H1 (cell line): ENCODE data around the gene P3H1. TPM values are rescaled to one million over a fixed set of nuclear protein-coding genes. Genes with fewer than 3 reads are reported as not detected.

Experiments used
- CTCF ChIA-PET: fragments of 300-600 bp; sonication (Branson Sonifier 250); formaldehyde crosslinking; loops from one replicate; lab custom pipeline; 2021; ENCODE audit not compliant: partially characterized antibody; lab: Charles Lee
- POLR2A ChIA-PET: fragments of 300-600 bp; sonication (Branson Sonifier 250); formaldehyde crosslinking; loops from one replicate; lab custom pipeline; 2021; ENCODE audit warnings: inconsistent platforms; ENCODE audit not compliant: partially characterized antibody; lab: Charles Lee
- DNase-seq, 2 experiments: peaks; one replicate each; pipeline versions ENCODE4 v3.0.0 to v3.0.0-alpha.2; 2010 to 2022; ENCODE audit warnings: low spot score in 2 of 2, low read depth in 1 of 2, mixed read lengths in 1 of 2
- FAIRE-seq: peaks from 2 replicates; lab custom pipeline; 2011; peaks lifted over from hg19 to GRCh38; lab: Jason Lieb, UNC
- H2AFZ ChIP-seq: 2 replicates; pipeline ENCODE4 v1.8.1; 2012; ENCODE audit warnings: low read length, inconsistent platforms
- H2AK5ac ChIP-seq: 2 replicates; pipeline ENCODE4 v1.6.1; 2013; ENCODE audit warnings: low read depth, low read length
- H2BK120ac ChIP-seq: replicated peaks from 2 replicates; pipeline ENCODE3; 2013; ENCODE audit warnings: low read depth, low read length, inconsistent platforms
- H2BK12ac ChIP-seq: 2 replicates; pipeline ENCODE4 v1.6.1; 2013; ENCODE audit warnings: low read depth, low read length
- H2BK15ac ChIP-seq: 2 replicates; pipeline ENCODE4 v1.6.1; 2013; ENCODE audit warnings: low read length
- H2BK20ac ChIP-seq: 2 replicates; pipeline ENCODE4 v1.6.1; 2013; ENCODE audit warnings: low read length
- H2BK5ac ChIP-seq: 2 replicates; pipeline ENCODE4 v1.6.1; 2013; ENCODE audit warnings: low read depth, low read length
- H3K14ac ChIP-seq: 2 replicates; pipeline ENCODE4 v1.6.1; 2013; ENCODE audit warnings: inconsistent platforms; ENCODE audit not compliant: insufficient read length
- H3K18ac ChIP-seq: 2 replicates; pipeline ENCODE4 v1.6.1; 2013; ENCODE audit warnings: low read length; ENCODE audit errors: extremely low read depth
- H3K23ac ChIP-seq: 2 replicates; pipeline ENCODE4 v1.6.1; 2013; ENCODE audit warnings: inconsistent platforms; ENCODE audit not compliant: insufficient read length
- H3K23me2 ChIP-seq: 2 replicates; pipeline ENCODE4 v1.6.1; 2013; ENCODE audit warnings: low read depth, low read length
- H3K27ac ChIP-seq: 2 replicates; pipeline ENCODE4 v1.6.1; 2011; ENCODE audit warnings: low read depth, low read length, inconsistent platforms
- H3K27me3 ChIP-seq, 4 experiments: replicated peaks in 1 of 4; 1 replicate in 1 of 4; 2 replicates in 3 of 4; pipeline versions ENCODE4 v1.6.1 to v1.8.1; 2011 to 2013; ENCODE audit warnings: low read length in 3 of 4, mild to moderate bottlenecking in 3 of 4, inconsistent platforms in 2 of 4, mixed read lengths in 2 of 4, moderate library complexity in 1 of 4; ENCODE audit not compliant: control insufficient read depth in 3 of 4, insufficient read depth in 3 of 4; ENCODE audit errors: extremely low read depth in 1 of 4
- H3K36me3 ChIP-seq, 4 experiments: 2 replicates each; pipeline versions ENCODE4 v1.6.1 to v1.8.1; 2011 to 2013; ENCODE audit warnings: mild to moderate bottlenecking in 4 of 4, low read length in 3 of 4, moderate library complexity in 2 of 4, control low read depth in 1 of 4, inconsistent platforms in 1 of 4; ENCODE audit not compliant: insufficient read depth in 4 of 4, control insufficient read depth in 2 of 4
- H3K4ac ChIP-seq: replicated peaks from 2 replicates; pipeline ENCODE3; 2013; ENCODE audit warnings: low read length, low read depth, mixed read lengths, inconsistent platforms; ENCODE audit not compliant: insufficient read length
- H3K4me1 ChIP-seq, 4 experiments: replicated peaks in 1 of 4; 1 replicate in 1 of 4; 2 replicates in 3 of 4; pipeline versions ENCODE4 v1.6.1 to v1.8.1; 2011 to 2013; ENCODE audit warnings: low read length in 3 of 4, inconsistent platforms in 2 of 4, mixed read lengths in 1 of 4; ENCODE audit not compliant: insufficient read depth in 4 of 4, control insufficient read depth in 3 of 4
- H3K4me2 ChIP-seq, 2 experiments: 2 replicates each; pipeline versions ENCODE4 v1.6.1 to v1.8.1; 2011 to 2013; ENCODE audit warnings: low read depth in 2 of 2, low read length in 2 of 2, control low read depth in 1 of 2, inconsistent platforms in 1 of 2, mild to moderate bottlenecking in 1 of 2; ENCODE audit not compliant: insufficient read depth in 1 of 2
- H3K4me3 ChIP-seq, 4 experiments: fragments of 200-600, 300-600 bp in 1 of 4; sonication (generic), shearing (Covaris generic), sonication (Bioruptor Twin) in 1 of 4; 2 replicates each; pipeline versions ENCODE4 v1.5.1 to v1.8.1; 2011 to 2016; ENCODE audit warnings: low read length in 4 of 4, low read depth in 3 of 4, control low read depth in 2 of 4, inconsistent platforms in 2 of 4, mild to moderate bottlenecking in 2 of 4, mixed read lengths in 1 of 4, moderate library complexity in 1 of 4; ENCODE audit not compliant: insufficient read depth in 2 of 4; ENCODE audit errors: extremely low read depth in 1 of 4
- H3K56ac ChIP-seq: replicated peaks from 2 replicates; pipeline ENCODE3; 2013; ENCODE audit warnings: low read depth, mild to moderate bottlenecking, mixed read lengths, low read length, inconsistent platforms; ENCODE audit not compliant: insufficient read length
- H3K79me1 ChIP-seq: 2 replicates; pipeline ENCODE4 v1.6.1; 2013; ENCODE audit warnings: low read depth, low read length, control low read depth
- H3K79me2 ChIP-seq, 2 experiments: 2 replicates each; pipeline versions ENCODE4 v1.6.1 to v1.8.1; 2012 to 2013; ENCODE audit warnings: low read length in 2 of 2, mild to moderate bottlenecking in 2 of 2, inconsistent platforms in 1 of 2; ENCODE audit not compliant: insufficient read depth in 2 of 2, control insufficient read depth in 1 of 2
- H3K9ac ChIP-seq, 4 experiments: replicated peaks in 1 of 4; 1 replicate in 1 of 4; 2 replicates in 3 of 4; pipeline versions ENCODE4 v1.6.1 to v1.8.1; 2011 to 2013; ENCODE audit warnings: low read depth in 3 of 4, low read length in 3 of 4, control low read depth in 2 of 4, mild to moderate bottlenecking in 2 of 4, moderate library complexity in 2 of 4, inconsistent platforms in 1 of 4; ENCODE audit errors: extremely low read depth in 1 of 4
- H3K9me3 ChIP-seq, 2 experiments: 2 replicates each; pipeline versions ENCODE4 v1.6.1 to v1.8.1; 2012 to 2013; ENCODE audit warnings: mild to moderate bottlenecking in 2 of 2, moderate library complexity in 2 of 2, control low read depth in 1 of 2, inconsistent platforms in 1 of 2, low read depth in 1 of 2, low read length in 1 of 2, mixed read lengths in 1 of 2; ENCODE audit not compliant: insufficient read depth in 2 of 2
- H4K20me1 ChIP-seq, 2 experiments: replicated peaks in 1 of 2; 2 replicates each; pipeline versions ENCODE3 to v1.8.1; 2011 to 2013; ENCODE audit warnings: inconsistent platforms in 2 of 2, low read length in 2 of 2, mild to moderate bottlenecking in 1 of 2; ENCODE audit not compliant: insufficient read depth in 2 of 2, control insufficient read depth in 1 of 2
- H4K5ac ChIP-seq: 2 replicates; pipeline ENCODE4 v1.6.1; 2013; ENCODE audit warnings: low read length, low read depth, mixed read lengths, inconsistent platforms; ENCODE audit not compliant: insufficient read length
- H4K8ac ChIP-seq: 2 replicates; pipeline ENCODE4 v1.8.0; 2013; ENCODE audit warnings: mild to moderate bottlenecking, moderate library complexity, low read length, inconsistent platforms; ENCODE audit not compliant: insufficient read depth; ENCODE audit errors: extremely low read depth
- H4K91ac ChIP-seq: replicated peaks from 2 replicates; pipeline ENCODE3; 2013; ENCODE audit warnings: low read length, mixed read lengths, inconsistent platforms; ENCODE audit not compliant: insufficient read length
- POLR2AphosphoS5 ChIP-seq: IDR thresholded peaks from 2 replicates; pipeline ENCODE4 v1.6.1; 2011; ENCODE audit warnings: low read depth, low read length
- RAD21 ChIP-seq, 2 experiments: IDR thresholded peaks in 1 of 2; conservative IDR thresholded peaks in 1 of 2; 2 replicates each; pipeline ENCODE4 v1.6.1; 2011; ENCODE audit warnings: low read depth in 2 of 2, low read length in 2 of 2, improper control_type of control experiment in 1 of 2, inconsistent platforms in 1 of 2, mild to moderate bottlenecking in 1 of 2, moderate library complexity in 1 of 2
- RBBP5 ChIP-seq: IDR thresholded peaks from 2 replicates; pipeline ENCODE4 v1.7.1; 2012; ENCODE audit warnings: low read depth, mild to moderate bottlenecking, inconsistent platforms, low read length, moderate library complexity, borderline replicate concordance
- SAP30 ChIP-seq: fragments of 300-600 bp; sonication (generic); IDR thresholded peaks from 2 replicates; pipeline ENCODE4 v1.7.1; 2012; ENCODE audit warnings: low read length, moderate library complexity, mild to moderate bottlenecking, inconsistent platforms; ENCODE audit not compliant: insufficient read depth, insufficient replicate concordance
- SIN3A ChIP-seq, 2 experiments: IDR thresholded peaks in 1 of 2; conservative IDR thresholded peaks in 1 of 2; 2 replicates each; pipeline ENCODE4 v1.6.1; 2011 to 2012; ENCODE audit warnings: low read length in 2 of 2, improper control_type of control experiment in 1 of 2, low read depth in 1 of 2, mild to moderate bottlenecking in 1 of 2
- WGBS, 2 experiments: shearing (Covaris generic) in 1 of 2; methylation state at CpG; one replicate each; pipeline versions ENCODE4 v1.1.6 to v1.1.7; 2013 to 2015; ENCODE audit warnings: low lambda C conversion rate in 2 of 2, mixed read lengths in 2 of 2, inconsistent platforms in 1 of 2, low coverage in 1 of 2, missing lambda C conversion rate in 1 of 2; ENCODE audit not compliant: insufficient replicate concordance in 2 of 2, insufficient coverage in 1 of 2, insufficient read length in 1 of 2; ENCODE audit errors: extremely low coverage in 1 of 2, missing lambda C conversion rate in 1 of 2; 5-methylcytosine and 5-hydroxymethylcytosine counted together
- polyA plus RNA-seq, 7 experiments: library from polyadenylated mRNA; depleted of rRNA in 3 of 7; stranded (reverse) in 5 of 7; unstranded in 2 of 7; fragments of >200 nt in 5 of 7; fragments of 200-250 nt in 2 of 7; gene quantifications; 1 replicate in 5 of 7; 2 replicates in 1 of 7; 4 replicates in 1 of 7; pipeline versions ENCODE4 v1.2.1 to v1.2.3, GENCODE V29; 2011 to 2013; ENCODE audit warnings: missing spikeins in 2 of 7, mixed read lengths in 2 of 7
- total RNA-seq: library from RNA; stranded (reverse); fragmentation: NEBNext Ultra II Directional; extraction: Animal tissue kit (Norgen Biotek cat#: 25700); gene quantifications from 2 replicates; pipeline ENCODE4 v1.2.1, GENCODE V29; 2021
- TF ChIP-seq, protein P1 (sequence below): IDR thresholded peaks from 2 replicates; pipeline ENCODE4 v1.6.1; 2011; ENCODE audit warnings: low read length, improper control_type of control experiment

The P3H1 gene
- total and polyA plus RNA-seq, 2 of the 8 experiments (the other 6 are each of a cell fraction or from before 2014, with no cell fraction given) = 58.4 to 87.5 TPM

DNA sequence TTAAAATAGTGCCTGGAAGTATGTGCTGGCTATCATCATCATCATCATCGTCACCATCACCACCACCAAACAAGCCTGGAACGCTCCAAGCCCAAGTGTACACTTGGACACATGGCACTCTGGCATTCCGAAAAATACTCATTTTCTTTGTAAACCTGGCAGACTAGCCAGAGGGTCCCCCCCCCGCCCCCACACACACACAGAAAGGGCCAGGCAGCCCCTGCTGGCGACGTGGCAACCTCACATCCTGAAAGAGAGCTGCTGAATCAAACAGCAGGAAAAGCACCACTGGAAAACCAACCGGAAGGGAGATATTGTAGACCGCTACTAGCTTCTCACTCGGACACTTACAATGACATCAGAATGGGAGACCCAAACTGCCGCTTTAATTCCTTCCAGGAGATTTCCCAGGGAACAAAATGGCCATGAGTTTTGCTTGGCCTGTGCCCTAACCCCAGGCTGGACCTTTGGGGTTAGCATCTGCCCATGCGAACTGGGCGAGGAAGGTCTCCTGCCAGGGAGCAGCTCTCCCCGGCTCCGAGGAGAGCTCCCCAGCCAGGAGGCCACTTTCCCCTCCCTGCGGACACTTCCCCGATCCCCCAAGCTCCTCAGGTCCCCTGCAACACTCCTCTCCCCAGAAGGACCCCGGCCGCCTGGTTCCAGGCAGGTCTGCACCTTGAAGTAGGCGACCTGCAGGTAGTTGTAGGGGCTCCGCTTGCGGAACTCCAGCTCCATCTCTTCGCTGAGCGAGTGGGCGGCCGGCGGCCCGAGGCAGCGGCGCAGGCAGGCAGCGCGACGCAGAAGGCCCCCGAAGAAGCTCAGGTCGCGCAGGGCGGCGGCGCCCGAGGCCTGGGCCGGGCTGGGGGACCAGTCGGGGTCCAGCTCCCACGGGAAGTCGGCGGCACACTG, 742 bp downstream of the P3H1 start:
- POLR2A ChIA-PET = interaction anchor here (0.7 to 2.2 kb wide), 15 partner anchors 9 to 223 kb away, joined by 3 to 14 read pairs (median 5); partner anchors contain the start of genes CLDN19 and YBX1
- TF ChIP-seq, protein P1, sequence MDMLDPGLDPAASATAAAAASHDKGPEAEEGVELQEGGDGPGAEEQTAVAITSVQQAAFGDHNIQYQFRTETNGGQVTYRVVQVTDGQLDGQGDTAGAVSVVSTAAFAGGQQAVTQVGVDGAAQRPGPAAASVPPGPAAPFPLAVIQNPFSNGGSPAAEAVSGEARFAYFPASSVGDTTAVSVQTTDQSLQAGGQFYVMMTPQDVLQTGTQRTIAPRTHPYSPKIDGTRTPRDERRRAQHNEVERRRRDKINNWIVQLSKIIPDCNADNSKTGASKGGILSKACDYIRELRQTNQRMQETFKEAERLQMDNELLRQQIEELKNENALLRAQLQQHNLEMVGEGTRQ = no peak
- TF ChIP-seq RAD21 (IDR thresholded peaks at IDR 0.05 in 1 of 2, conservative IDR thresholded peaks at IDR 0.05 in 1 of 2; ENCODE audit: low read depth in 2 of 2, low read length in 2 of 2) = peak in 1 of 2 experiments; percentile 33; a peak in 2 of 4 replicates
- peak; percentile 14; the same call in 1 of the 2 replicates for TF ChIP-seq RBBP5
- TF ChIP-seq SIN3A (conservative IDR thresholded peaks at IDR 0.05 in 1 of 2, IDR thresholded peaks at IDR 0.05 in 1 of 2; ENCODE audit: low read depth in 1 of 2, low read length in 2 of 2) = 0 out of 4 replicates have a peak, but pooled peaks of 1 of the 2 experiments have one; percentile 54
- TF ChIP-seq POLR2AphosphoS5 = no peak
- peak; percentile 80 for TF ChIP-seq SAP30

More for the DNA sequence above, 742 bp downstream of the P3H1 start:
- DNase-seq = peak in 1 of 2 experiments; percentile 76
- Histone ChIP-seq H3K4me2 (peak overlapping the region; percentile 87), H2BK12ac (no peak overlapping the region), H3K27me3 (no peaks in the 10 kb centered on the region), H2BK15ac (0 out of 2 replicates have a peak overlapping the region, but pooled peaks have one; percentile 76), H3K9me3 (no peaks in the 10 kb centered on the region), H3K23me2 (peaks cover 7% of the 10 kb centered on the region), H3K9ac (peak overlapping the region; percentile 47 to 58 (median 52); a peak in 6 of 7 replicates), H4K20me1 (peaks cover 0 to 4% of the 10 kb centered on the region in 2 experiments), H3K79me2 (peaks cover 6 to 28% of the 10 kb centered on the region in 2 experiments; a peak in 3 of 4 replicates), H3K4me1 (peaks cover 0 to 6% (median 3%) of the 10 kb centered on the region in 4 experiments; a peak in 5 of 7 replicates), H2AFZ (peak overlapping the region; percentile 67), H3K56ac (no peak overlapping the region), H2AK5ac (no peak overlapping the region), H3K14ac (no peak overlapping the region), H3K36me3 (no peaks in the 10 kb centered on the region; a peak in 2 of 8 replicates), H3K4me3 (peak overlapping the region; percentile 82 to 92 (median 84)), H3K18ac (peak overlapping the region; percentile 75; the same call in 1 of the 2 replicates), H4K5ac (no peak overlapping the region), H3K4ac (peak overlapping the region; percentile 4), H3K23ac (no peak overlapping the region), H4K8ac (peak overlapping the region; percentile 53; the same call in 1 of the 2 replicates), H3K27ac (no peak overlapping the region), H2BK5ac (0 out of 2 replicates have a peak overlapping the region, but pooled peaks have one; percentile 87), H4K91ac (peak overlapping the region; percentile 3), H2BK20ac (no peak overlapping the region), H2BK120ac (no peak overlapping the region), H3K79me1 (no peaks in the 10 kb centered on the region)
- no peak for FAIRE-seq
- CTCF ChIA-PET = interaction anchor here (0.6 to 4.6 kb wide), 20 partner anchors 9 to 607 kb away, joined by 3 to 26 read pairs (median 4); partner anchors contain the start of genes TMEM269 and ZNF691
- 5% methylated on average over 43 of the region's 44 CpGs; no CpG with 5 or more reads in 1 of the 2 experiments for WGBS, 2 experiments
